ENCODE data around the gene RPS27L.

RPS27L gene

DNA sequence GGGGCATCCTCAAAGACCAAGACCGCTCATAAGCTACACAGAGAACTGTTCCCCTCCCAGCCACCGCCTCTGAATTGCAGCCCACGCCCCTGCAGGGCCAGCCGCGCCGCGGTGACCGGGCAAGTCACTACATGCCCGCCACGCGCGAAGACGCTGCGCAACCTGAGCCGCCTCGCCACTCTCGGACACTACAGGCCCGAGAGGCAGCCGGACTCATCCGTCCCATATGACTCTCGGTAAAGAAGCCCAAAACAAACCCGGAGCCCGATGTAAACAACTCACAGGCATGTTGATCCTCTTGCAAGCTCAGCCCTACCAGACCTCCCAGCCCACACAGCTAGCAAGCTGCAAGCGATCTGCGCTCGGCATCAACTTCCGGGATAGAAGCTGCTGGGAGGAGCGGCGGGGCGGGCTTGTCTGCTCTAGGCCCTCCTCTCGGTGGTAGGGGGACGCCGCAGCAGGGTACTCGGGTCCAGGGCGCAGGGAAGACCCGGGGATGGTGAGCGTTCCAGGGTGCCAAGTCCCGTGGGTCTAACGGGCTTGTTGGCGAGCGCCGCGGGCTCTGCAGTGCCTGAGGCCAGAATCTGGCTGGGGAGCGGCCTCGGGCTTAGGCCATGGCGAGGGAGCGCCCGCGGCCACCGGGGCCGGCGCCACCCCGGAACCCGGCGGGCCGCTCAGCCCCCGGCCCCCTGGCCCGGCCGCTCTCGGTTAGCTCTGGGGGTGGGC is at the start of gene RPS27L (continued):
- TF ChIP-seq PRDM6 (tag by site-specific recombination; IDR thresholded peaks at IDR 0.05) (no peak), ZNF341 (tag by site-specific recombination; IDR thresholded peaks at IDR 0.05; ENCODE audit: low read depth) (no peak; the same call in 1 of the 2 replicates), KLF16 (tag by site-specific recombination; IDR thresholded peaks at IDR 0.05) (peak; percentile 75; the same call in 1 of the 2 replicates), SCRT2 (tag by site-specific recombination; IDR thresholded peaks at IDR 0.05) (peak; percentile 7; the same call in 1 of the 2 replicates), ZNF214 (tag by site-specific recombination; IDR thresholded peaks at IDR 0.05; ENCODE audit: borderline replicate concordance) (no peak), ZNF394 (tag by site-specific recombination; IDR thresholded peaks at IDR 0.05; ENCODE audit: borderline replicate concordance) (peak; percentile 93), OSR2 (tag by site-specific recombination; IDR thresholded peaks at IDR 0.05) (no peak), FEZF1 (tag by site-specific recombination; IDR thresholded peaks at IDR 0.05) (peak; percentile 17; the same call in 1 of the 2 replicates), ZNF449 (tag by site-specific recombination; IDR thresholded peaks at IDR 0.05) (peak; percentile 98), ZNF248 (tag by site-specific recombination; IDR thresholded peaks at IDR 0.05) (no peak), ZNF37A (tag by site-specific recombination; IDR thresholded peaks at IDR 0.05) (no peak), ZNF791 (tag by site-specific recombination; IDR thresholded peaks at IDR 0.05) (no peak), MEIS1 (CRISPR knock-in tag; IDR thresholded peaks at IDR 0.05; ENCODE audit: borderline replicate concordance) (no peak), PBX3 (CRISPR knock-in tag; IDR thresholded peaks at IDR 0.05) (no peak), ZNF843 (tag by site-specific recombination; IDR thresholded peaks at IDR 0.05) (peak; percentile 65), ZNF366 (tag by site-specific recombination; conservative IDR thresholded peaks at IDR 0.05) (no peak), ZNF514 (tag by site-specific recombination; IDR thresholded peaks at IDR 0.05) (no peak), ZNF473 (tag by site-specific recombination; IDR thresholded peaks at IDR 0.05) (no peak), ZNF2 (tag by site-specific recombination; IDR thresholded peaks at IDR 0.05) (peak; percentile 85), ZNF596 (tag by site-specific recombination; IDR thresholded peaks at IDR 0.05) (no peak), ZNF223 (tag by site-specific recombination; IDR thresholded peaks at IDR 0.05) (no peak), ZNF677 (tag by site-specific recombination; IDR thresholded peaks at IDR 0.05) (no peak), ZIC2 (tag by site-specific recombination; IDR thresholded peaks at IDR 0.05) (peak; percentile 90), ZBTB20 (tag by site-specific recombination; IDR thresholded peaks at IDR 0.05) (peak; percentile 96), ZNF169 (tag by site-specific recombination; IDR thresholded peaks at IDR 0.05) (no peak), ZBTB8A (tag by site-specific recombination; IDR thresholded peaks at IDR 0.05) (peak; percentile 73), ZNF138 (tag by site-specific recombination; IDR thresholded peaks at IDR 0.05; ENCODE audit: borderline replicate concordance) (no peak), ZNF416 (tag by site-specific recombination; IDR thresholded peaks at IDR 0.05) (no peak), RBAK (tag by site-specific recombination; IDR thresholded peaks at IDR 0.05) (no peak), GLI2 (tag by site-specific recombination; IDR thresholded peaks at IDR 0.05; ENCODE audit: borderline replicate concordance, low read depth) (no peak)
- TF ChIP-seq, protein P1, sequence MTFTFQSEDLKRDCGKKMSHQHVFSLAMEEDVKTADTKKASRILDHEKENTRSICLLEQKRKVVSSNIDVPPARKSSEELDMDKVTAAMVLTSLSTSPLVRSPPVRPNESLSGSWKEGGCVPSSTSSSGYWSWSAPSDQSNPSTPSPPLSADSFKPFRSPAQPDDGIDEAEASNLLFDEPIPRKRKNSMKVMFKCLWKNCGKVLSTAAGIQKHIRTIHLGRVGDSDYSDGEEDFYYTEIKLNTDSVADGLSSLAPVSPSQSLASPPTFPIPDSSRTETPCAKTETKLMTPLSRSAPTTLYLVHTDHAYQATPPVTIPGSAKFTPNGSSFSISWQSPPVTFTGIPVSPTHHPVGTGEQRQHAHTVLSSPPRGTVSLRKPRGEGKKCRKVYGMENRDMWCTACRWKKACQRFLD (tag by site-specific recombination; IDR thresholded peaks at IDR 0.05): no peak
- TF ChIP-seq, protein P2, sequence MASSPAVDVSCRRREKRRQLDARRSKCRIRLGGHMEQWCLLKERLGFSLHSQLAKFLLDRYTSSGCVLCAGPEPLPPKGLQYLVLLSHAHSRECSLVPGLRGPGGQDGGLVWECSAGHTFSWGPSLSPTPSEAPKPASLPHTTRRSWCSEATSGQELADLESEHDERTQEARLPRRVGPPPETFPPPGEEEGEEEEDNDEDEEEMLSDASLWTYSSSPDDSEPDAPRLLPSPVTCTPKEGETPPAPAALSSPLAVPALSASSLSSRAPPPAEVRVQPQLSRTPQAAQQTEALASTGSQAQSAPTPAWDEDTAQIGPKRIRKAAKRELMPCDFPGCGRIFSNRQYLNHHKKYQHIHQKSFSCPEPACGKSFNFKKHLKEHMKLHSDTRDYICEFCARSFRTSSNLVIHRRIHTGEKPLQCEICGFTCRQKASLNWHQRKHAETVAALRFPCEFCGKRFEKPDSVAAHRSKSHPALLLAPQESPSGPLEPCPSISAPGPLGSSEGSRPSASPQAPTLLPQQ (tag by site-specific recombination; IDR thresholded peaks at IDR 0.05): peak; percentile 76; the same call in 1 of the 2 replicates
- TF ChIP-seq, protein P3, sequence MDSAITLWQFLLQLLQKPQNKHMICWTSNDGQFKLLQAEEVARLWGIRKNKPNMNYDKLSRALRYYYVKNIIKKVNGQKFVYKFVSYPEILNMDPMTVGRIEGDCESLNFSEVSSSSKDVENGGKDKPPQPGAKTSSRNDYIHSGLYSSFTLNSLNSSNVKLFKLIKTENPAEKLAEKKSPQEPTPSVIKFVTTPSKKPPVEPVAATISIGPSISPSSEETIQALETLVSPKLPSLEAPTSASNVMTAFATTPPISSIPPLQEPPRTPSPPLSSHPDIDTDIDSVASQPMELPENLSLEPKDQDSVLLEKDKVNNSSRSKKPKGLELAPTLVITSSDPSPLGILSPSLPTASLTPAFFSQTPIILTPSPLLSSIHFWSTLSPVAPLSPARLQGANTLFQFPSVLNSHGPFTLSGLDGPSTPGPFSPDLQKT (IDR thresholded peaks at IDR 0.05; ENCODE audit: borderline replicate concordance, low read depth, low read length): no peak

Measured in HEK293 (cell line).